ENCODE data around the gene CNN2.
"Not testable (repeated sequence)": the region's sequence is repeated elsewhere in the genome, so short reads cannot be mapped to it uniquely, and the experiment has no call there.

CNN2 gene

GRCh38 chr19:1017906-1018305 is 8.5 kb upstream of the CNN2 start:
- H3K27ac ChIP-seq, result peak overlapping the region; percentile 26; the same call in 1 of the 2 replicates
- no peak for TF ChIP-seq CTCF (IDR thresholded peaks at IDR 0.05)

- TF ChIP-seq ZFX (IDR thresholded peaks at IDR 0.05; ENCODE audit: borderline replicate concordance) (no peak), CTCF (IDR thresholded peaks at IDR 0.05) (no peak)
- H3K27ac ChIP-seq, result peak overlapping the region; percentile 26; the same call in 1 of the 2 replicates
Measured at GRCh38 chr19:1018393-1018792, 8.0 kb upstream of the CNN2 start.

- peak overlapping the region; percentile 78 for H3K27ac ChIP-seq
- TF ChIP-seq CTCF (IDR thresholded peaks at IDR 0.05) (no peak), ZFX (IDR thresholded peaks at IDR 0.05; ENCODE audit: borderline replicate concordance) (no peak)
Measured at GRCh38 chr19:1018932-1019615, 7.3 kb upstream of the CNN2 start.

GRCh38 chr19:1019616-1019961 is 6.8 kb upstream of the CNN2 start:
- H3K27ac ChIP-seq, result peak overlapping the region; percentile 78
- TF ChIP-seq CTCF (IDR thresholded peaks at IDR 0.05), result no peak
- TF ChIP-seq ZFX (IDR thresholded peaks at IDR 0.05; ENCODE audit: borderline replicate concordance), result no peak

GRCh38 chr19:1019980-1020867 is 6.2 kb upstream of the CNN2 start:
- TF ChIP-seq ZFX (IDR thresholded peaks at IDR 0.05; ENCODE audit: borderline replicate concordance) (no peak), CTCF (IDR thresholded peaks at IDR 0.05) (no peak)
- H3K27ac ChIP-seq, result peak overlapping the region; percentile 78

GRCh38 chr19:1020868-1021425 is 5.5 kb upstream of the CNN2 start, which contains the start of gene TMEM259:
TMEM259 (minus strand) TSS chr19:1021123; CDS start chr19:1020996, 127 bp downstream.
- no peak for TF ChIP-seq ZFX (IDR thresholded peaks at IDR 0.05; ENCODE audit: borderline replicate concordance)
- TF ChIP-seq CTCF (IDR thresholded peaks at IDR 0.05), result no peak
- peak within 1 kb of the TSS; percentile 78 for H3K27ac ChIP-seq

- H3K27ac ChIP-seq, result not testable (repeated sequence)
Measured at GRCh38 chr19:1023883-1024188, 2.6 kb upstream of the CNN2 start.

- not testable (repeated sequence) for H3K27ac ChIP-seq
Measured at GRCh38 chr19:1025080-1025479, 1.3 kb upstream of the CNN2 start.
